Measurements from ENCODE around the gene VPS52.

DNA sequence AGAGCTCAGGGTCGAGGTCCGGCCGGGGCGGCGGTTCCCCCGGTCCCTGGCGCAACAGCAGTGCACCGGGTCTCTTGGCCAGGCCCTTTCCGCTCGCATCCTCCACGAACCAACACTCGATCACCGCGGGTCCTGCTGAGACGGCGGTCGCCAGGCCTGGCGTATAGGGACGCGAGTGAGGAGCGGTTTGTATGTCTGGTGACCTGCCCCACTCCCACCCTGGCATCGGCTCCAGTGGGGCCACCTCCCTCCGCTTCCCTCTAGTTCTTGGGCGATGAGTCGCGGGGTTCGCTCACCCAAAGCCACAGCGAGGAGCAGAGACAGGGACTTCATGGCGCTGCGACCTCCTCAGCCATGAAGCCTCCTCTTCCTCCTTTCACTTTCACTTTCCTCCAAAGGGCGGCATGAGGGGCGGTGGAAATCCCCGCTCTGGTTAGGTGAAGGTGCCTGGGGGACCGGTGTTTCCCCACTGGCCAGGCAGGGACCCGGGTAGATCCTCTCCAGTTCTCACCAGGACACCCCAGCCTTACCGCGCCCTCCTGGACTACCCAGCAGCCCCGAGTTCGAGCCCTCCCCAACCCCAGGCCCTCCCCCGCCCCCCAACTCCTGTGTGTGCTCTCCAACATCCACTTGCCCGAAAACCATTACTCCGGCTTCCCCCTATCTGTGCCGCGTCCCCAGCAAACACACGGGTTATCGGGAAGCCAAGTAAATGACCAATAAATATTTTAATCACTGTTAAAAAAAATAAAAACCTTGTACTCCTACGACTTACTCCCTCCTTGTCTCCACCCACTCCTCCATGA is 42.2 kb upstream of the VPS52 start, which contains the start of gene TAPBP:
- TF ChIP-seq ZNF445 (CRISPR knock-in tag; IDR thresholded peaks at IDR 0.05; ENCODE audit: low read depth) (no peak), CBFA2T2 (conservative IDR thresholded peaks at IDR 0.05) (no peak), BHLHE40 (IDR thresholded peaks at IDR 0.05; ENCODE audit: low read length) (no peak), CREB1 (IDR thresholded peaks at IDR 0.05) (no peak), CREB1 (CRISPR knock-in tag; IDR thresholded peaks at IDR 0.05) (0 out of 2 replicates have a peak, but pooled peaks have one; percentile 39)
- TF ChIP-seq, protein P1, sequence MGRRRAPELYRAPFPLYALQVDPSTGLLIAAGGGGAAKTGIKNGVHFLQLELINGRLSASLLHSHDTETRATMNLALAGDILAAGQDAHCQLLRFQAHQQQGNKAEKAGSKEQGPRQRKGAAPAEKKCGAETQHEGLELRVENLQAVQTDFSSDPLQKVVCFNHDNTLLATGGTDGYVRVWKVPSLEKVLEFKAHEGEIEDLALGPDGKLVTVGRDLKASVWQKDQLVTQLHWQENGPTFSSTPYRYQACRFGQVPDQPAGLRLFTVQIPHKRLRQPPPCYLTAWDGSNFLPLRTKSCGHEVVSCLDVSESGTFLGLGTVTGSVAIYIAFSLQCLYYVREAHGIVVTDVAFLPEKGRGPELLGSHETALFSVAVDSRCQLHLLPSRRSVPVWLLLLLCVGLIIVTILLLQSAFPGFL (CRISPR knock-in tag; IDR thresholded peaks at IDR 0.05), result no peak
- TF ChIP-seq, protein P2, sequence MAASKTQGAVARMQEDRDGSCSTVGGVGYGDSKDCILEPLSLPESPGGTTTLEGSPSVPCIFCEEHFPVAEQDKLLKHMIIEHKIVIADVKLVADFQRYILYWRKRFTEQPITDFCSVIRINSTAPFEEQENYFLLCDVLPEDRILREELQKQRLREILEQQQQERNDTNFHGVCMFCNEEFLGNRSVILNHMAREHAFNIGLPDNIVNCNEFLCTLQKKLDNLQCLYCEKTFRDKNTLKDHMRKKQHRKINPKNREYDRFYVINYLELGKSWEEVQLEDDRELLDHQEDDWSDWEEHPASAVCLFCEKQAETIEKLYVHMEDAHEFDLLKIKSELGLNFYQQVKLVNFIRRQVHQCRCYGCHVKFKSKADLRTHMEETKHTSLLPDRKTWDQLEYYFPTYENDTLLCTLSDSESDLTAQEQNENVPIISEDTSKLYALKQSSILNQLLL (CRISPR knock-in tag; IDR thresholded peaks at IDR 0.05; ENCODE audit: borderline replicate concordance), result no peak
